ENCODE data around the gene DCLK2. TPM values are rescaled to one million over a fixed set of nuclear protein-coding genes. Genes with fewer than 3 reads are reported as not detected.
A peak's percentile ranks its signal among the peaks of the same experiment; 100 is the strongest.

Gene DCLK2
- total RNA-seq, 1 donor from 2014 or later: 49.2 TPM

DNA sequence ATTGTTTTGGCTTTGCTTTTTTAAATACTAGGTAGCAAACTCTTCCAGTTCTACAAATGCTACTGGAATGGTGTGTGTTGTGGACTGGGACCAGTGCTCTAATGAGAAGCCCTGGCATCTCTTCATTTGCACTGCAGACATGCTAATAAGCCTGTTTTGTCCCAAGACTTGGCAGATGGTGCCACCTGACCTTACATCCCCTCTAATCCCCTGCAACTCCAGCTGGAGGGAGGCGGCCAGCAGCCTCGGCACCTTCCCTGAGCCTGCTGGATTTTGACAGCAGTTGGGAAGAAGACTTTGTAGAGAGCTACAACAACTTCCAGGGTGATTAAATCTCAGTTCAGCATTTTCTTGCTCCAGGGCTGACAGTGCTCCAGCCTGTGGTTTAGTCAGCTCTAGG is 200.0 kb downstream of the DCLK2 start:
- peaks cover 27% of the 10 kb centered on the region for H3K4me1 Mint-ChIP-seq
- peaks cover 37% of the 10 kb centered on the region for H3K9me3 Mint-ChIP-seq
- H3K27me3 Mint-ChIP-seq (ENCODE audit: low read depth): no peaks in the 10 kb centered on the region
- TF ChIP-seq, protein P1, sequence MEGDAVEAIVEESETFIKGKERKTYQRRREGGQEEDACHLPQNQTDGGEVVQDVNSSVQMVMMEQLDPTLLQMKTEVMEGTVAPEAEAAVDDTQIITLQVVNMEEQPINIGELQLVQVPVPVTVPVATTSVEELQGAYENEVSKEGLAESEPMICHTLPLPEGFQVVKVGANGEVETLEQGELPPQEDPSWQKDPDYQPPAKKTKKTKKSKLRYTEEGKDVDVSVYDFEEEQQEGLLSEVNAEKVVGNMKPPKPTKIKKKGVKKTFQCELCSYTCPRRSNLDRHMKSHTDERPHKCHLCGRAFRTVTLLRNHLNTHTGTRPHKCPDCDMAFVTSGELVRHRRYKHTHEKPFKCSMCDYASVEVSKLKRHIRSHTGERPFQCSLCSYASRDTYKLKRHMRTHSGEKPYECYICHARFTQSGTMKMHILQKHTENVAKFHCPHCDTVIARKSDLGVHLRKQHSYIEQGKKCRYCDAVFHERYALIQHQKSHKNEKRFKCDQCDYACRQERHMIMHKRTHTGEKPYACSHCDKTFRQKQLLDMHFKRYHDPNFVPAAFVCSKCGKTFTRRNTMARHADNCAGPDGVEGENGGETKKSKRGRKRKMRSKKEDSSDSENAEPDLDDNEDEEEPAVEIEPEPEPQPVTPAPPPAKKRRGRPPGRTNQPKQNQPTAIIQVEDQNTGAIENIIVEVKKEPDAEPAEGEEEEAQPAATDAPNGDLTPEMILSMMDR (IDR thresholded peaks at IDR 0.05; ENCODE audit: unreplicated experiment): no peak
- peaks cover 55% of the 10 kb centered on the region for H3K36me3 Mint-ChIP-seq
- H3K4me3 Mint-ChIP-seq: no peak overlapping the region
- H3K27ac Mint-ChIP-seq: no peak overlapping the region
- no peak for DNase-seq (ENCODE audit: low spot score in 2 of 2, unreplicated experiment in 2 of 2)

DNA sequence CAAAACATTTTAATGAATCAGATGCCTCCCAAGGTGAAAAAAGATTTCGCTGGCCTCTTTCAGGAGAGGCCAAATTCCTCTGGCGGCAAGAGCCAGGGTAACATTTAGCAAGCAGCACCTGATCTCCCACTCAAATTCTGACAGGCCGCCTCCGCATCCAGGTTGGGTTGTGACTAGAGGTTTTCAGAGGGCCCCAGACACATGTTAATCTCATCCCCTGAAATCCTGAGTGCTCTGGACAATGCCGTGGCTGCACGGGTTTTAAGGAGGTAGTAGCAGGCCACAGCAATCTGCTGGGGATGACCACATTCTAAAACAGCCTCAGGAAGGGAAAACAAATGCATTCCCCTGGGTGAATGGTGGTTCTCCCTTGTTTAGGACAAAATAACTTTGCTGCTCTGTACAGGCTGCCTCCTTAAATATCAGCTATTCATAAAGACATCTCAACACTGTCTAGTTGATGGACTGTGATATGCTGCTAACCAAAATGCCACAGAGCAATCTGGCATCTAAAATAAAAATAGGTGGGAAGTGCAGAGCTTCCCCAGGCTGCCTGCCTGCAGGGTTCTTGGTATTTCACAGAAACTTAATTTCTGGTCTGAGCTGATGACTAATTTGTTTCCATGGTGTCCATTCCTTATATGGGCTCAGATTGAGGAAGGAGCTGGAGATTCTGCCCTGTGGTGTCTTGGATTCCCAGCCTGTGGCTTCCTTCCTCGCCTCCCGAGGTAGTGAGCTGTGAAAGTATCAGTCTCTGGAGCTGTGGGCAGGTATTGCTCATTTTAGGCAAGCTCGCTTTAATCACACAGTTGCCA is 202.0 kb downstream of the DCLK2 start:
- H3K4me3 Mint-ChIP-seq: no peak overlapping the region
- no peaks in the 10 kb centered on the region for H3K27me3 Mint-ChIP-seq (ENCODE audit: low read depth)
- TF ChIP-seq, protein P1 (IDR thresholded peaks at IDR 0.05; ENCODE audit: unreplicated experiment): no peak
- peaks cover 37% of the 10 kb centered on the region for H3K36me3 Mint-ChIP-seq
- no peak for DNase-seq (ENCODE audit: low spot score in 2 of 2, unreplicated experiment in 2 of 2)
- H3K4me1 Mint-ChIP-seq: peaks cover 34% of the 10 kb centered on the region
- H3K27ac Mint-ChIP-seq: peak overlapping the region; percentile 93
- peaks cover 16% of the 10 kb centered on the region for H3K9me3 Mint-ChIP-seq

DNA sequence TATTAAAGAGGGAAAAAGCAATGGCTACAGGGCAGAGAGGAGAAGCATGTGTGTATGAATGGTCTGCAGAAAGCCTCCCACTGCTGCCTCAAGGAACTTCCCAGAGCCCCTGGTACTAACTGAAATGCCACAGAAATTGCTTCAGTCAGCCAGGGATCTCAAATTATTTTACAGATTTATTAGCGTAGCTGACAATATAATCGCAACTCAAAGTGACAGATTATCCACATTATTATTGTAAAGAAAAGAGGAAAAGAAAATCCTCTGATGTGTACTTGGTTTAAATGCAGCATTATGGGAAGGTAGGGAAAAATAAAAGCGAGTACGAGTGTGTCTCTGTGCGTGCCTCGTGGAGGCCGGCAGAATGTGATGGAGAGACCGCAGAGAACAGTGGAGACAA is 202.7 kb downstream of the DCLK2 start:
- Mint-ChIP-seq H3K36me3 (peaks cover 30% of the 10 kb centered on the region), H3K9me3 (peaks cover 12% of the 10 kb centered on the region), H3K4me3 (no peak overlapping the region), H3K27ac (peak overlapping the region; percentile 93), H3K4me1 (peaks cover 34% of the 10 kb centered on the region), H3K27me3 (ENCODE audit: low read depth) (no peaks in the 10 kb centered on the region)
- DNase-seq (ENCODE audit: low spot score in 2 of 2, unreplicated experiment in 2 of 2): no peak
- TF ChIP-seq, protein P1 (IDR thresholded peaks at IDR 0.05; ENCODE audit: unreplicated experiment): no peak

DNA sequence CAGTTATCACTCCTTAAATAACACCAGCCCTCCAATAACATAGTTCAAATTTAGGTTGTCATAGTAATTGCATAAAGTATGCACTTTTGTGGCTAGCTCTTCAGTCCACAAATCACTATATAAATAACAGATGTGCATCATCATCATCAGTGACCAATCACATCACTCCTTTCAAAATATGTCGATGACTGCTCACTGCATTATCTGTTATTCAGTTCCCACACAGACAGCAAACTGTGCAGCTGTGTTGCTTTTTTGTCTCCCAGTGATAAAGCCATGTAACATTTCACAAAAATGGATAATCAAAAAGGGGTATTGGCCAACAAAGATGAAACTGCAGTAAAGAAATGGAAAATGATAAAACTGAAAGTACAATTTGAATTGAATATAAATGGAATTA is 205.4 kb downstream of the DCLK2 start:
- no peak overlapping the region for H3K4me3 Mint-ChIP-seq
- no peak for DNase-seq (ENCODE audit: low spot score in 2 of 2, unreplicated experiment in 2 of 2)

DNA sequence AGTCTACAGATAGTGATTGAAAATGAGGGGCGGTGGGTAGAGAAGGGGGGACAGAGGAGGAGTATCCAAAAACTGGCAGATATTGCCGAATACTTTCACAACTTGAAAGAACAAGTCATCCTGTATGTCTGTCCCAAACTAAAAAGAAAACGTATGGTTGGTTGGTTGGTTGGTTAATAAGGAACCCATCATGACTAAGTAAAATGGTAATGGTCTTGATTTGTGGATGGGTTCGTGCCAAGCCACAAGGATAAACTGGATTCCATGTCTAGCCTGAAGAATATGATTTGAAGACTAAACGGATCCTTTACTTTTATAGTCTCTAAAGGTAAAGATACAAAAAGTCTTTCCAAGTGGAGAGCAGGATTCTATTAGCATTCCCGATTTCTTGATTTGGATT is 208.4 kb downstream of the DCLK2 start:
- Mint-ChIP-seq H3K27me3 (ENCODE audit: low read depth) (no peaks in the 10 kb centered on the region), H3K9me3 (no peaks in the 10 kb centered on the region), H3K27ac (no peak overlapping the region), H3K4me3 (no peak overlapping the region), H3K36me3 (peaks cover 10% of the 10 kb centered on the region), H3K4me1 (peaks cover 29% of the 10 kb centered on the region)
- DNase-seq (ENCODE audit: low spot score in 2 of 2, unreplicated experiment in 2 of 2): no peak
- TF ChIP-seq, protein P1 (IDR thresholded peaks at IDR 0.05; ENCODE audit: unreplicated experiment): no peak

More for the DNA sequence above, 205.4 kb downstream of the DCLK2 start:
- Mint-ChIP-seq H3K27ac (peak overlapping the region; percentile 35), H3K9me3 (no peaks in the 10 kb centered on the region), H3K4me1 (peaks cover 34% of the 10 kb centered on the region), H3K36me3 (peaks cover 12% of the 10 kb centered on the region), H3K27me3 (ENCODE audit: low read depth) (no peaks in the 10 kb centered on the region)
- TF ChIP-seq, protein P1 (IDR thresholded peaks at IDR 0.05; ENCODE audit: unreplicated experiment): no peak
